Measurements from ENCODE around the gene TRPV5.

GRCh38 chr7:142913566-142913965, 20.0 kb downstream of the TRPV5 start:
- TF ChIP-seq POLR2A (IDR thresholded peaks at IDR 0.05): no peak
- no peak for TF ChIP-seq CTCF (IDR thresholded peaks at IDR 0.05)
- TF ChIP-seq EP300 (IDR thresholded peaks at IDR 0.05; ENCODE audit: low read depth): no peak

Data from transverse colon (tissue), 3 donors.